Gastrocnemius medialis (tissue), 4 donors: Measurements from ENCODE around the gene RMND5A.
"Not testable (repeated sequence)": the region's sequence is repeated elsewhere in the genome, so short reads cannot be mapped to it uniquely, and the experiment has no call there.

Source experiments
- CTCF ChIP-seq, 5 experiments: fragments of 450-650 bp in 3 of 5; fragments of 200-600 bp in 2 of 5; sonication (generic) in 2 of 5; IDR thresholded peaks in 4 of 5; conservative IDR thresholded peaks in 1 of 5; 1 replicate in 4 of 5; 2 replicates in 1 of 5; pipeline ENCODE4 v1.5.1; 2016 to 2019; ENCODE audit warnings: antibody characterized with exemption in 5 of 5, mild to moderate bottlenecking in 3 of 5, moderate library complexity in 3 of 5
- POLR2A ChIP-seq, 2 donors: fragments of 450-650 bp; IDR thresholded peaks; one replicate each; pipeline ENCODE4 v1.6.1; 2017; ENCODE audit warnings: antibody characterized with exemption in 2 of 2, mild to moderate bottlenecking in 2 of 2, moderate library complexity in 2 of 2

GRCh38 chr2:86725706-86726105 lies 5.6 kb downstream of the RMND5A start:
- TF ChIP-seq CTCF (IDR thresholded peaks at IDR 0.05 in 4 of 5, conservative IDR thresholded peaks at IDR 0.05 in 1 of 5); POLR2A (IDR thresholded peaks at IDR 0.05): not testable (repeated sequence)
